Measurements from ENCODE around the gene KLHL40. TPM values are rescaled to one million over a fixed set of nuclear protein-coding genes. Genes with fewer than 3 reads are reported as not detected.
A peak's percentile ranks its signal among the peaks of the same experiment; 100 is the strongest.

KLHL40 gene
- total and polyA plus RNA-seq, 4 donors: 0.05 TPM; not detected in 3

GRCh38 chr3:42651248-42652091, 33.9 kb upstream of the KLHL40 start:
- DNase-seq (no peak), ATAC-seq (ENCODE audit: insufficient read depth, low FRiP score) (no peak)
- TF ChIP-seq CTCF (IDR thresholded peaks at IDR 0.05; ENCODE audit: control extremely low read depth, extremely low read depth): no peak
- H3K27me3 ChIP-seq (ENCODE audit: control insufficient read depth in 3 of 3, insufficient read depth in 3 of 3, low read length in 2 of 3): no peaks in the 10 kb centered on the region
- H3K9ac ChIP-seq (ENCODE audit: insufficient read depth in 1 of 2, low read length in 2 of 2): no peak overlapping the region
- H3K9me3 ChIP-seq (ENCODE audit: control insufficient read depth in 4 of 4, insufficient read depth in 3 of 4, low read length in 3 of 4): no peaks in the 10 kb centered on the region
- peaks cover 9 to 13% (median 13%) of the 10 kb centered on the region in 4 donors for H3K36me3 ChIP-seq (ENCODE audit: control insufficient read depth in 4 of 4, insufficient read depth in 4 of 4, low read length in 4 of 4)
- H3K4me3 ChIP-seq: no peak overlapping the region
- H3K27ac ChIP-seq (ENCODE audit: low read depth in 1 of 2, low read length in 1 of 2): no peak overlapping the region
- peaks cover 3 to 32% (median 23%) of the 10 kb centered on the region in 5 donors for H3K4me1 ChIP-seq (ENCODE audit: control insufficient read depth in 5 of 5, insufficient read depth in 5 of 5, low read length in 5 of 5)
- 86 to 90% methylated on average over 9 of the region's 9 CpGs for WGBS, 2 donors

- H3K4me3 ChIP-seq: no peak overlapping the region
- ATAC-seq (ENCODE audit: insufficient read depth, low FRiP score) (no peak), DNase-seq (peak in 1 of 3 donors; percentile 12)
- H3K9ac ChIP-seq (ENCODE audit: insufficient read depth in 1 of 2, low read length in 2 of 2): no peak overlapping the region
- H3K4me1 ChIP-seq (ENCODE audit: control insufficient read depth in 5 of 5, insufficient read depth in 5 of 5, low read length in 5 of 5): peaks cover 3 to 32% (median 23%) of the 10 kb centered on the region in 5 donors
- no peaks in the 10 kb centered on the region for H3K9me3 ChIP-seq (ENCODE audit: control insufficient read depth in 4 of 4, insufficient read depth in 3 of 4, low read length in 3 of 4)
- H3K36me3 ChIP-seq (ENCODE audit: control insufficient read depth in 4 of 4, insufficient read depth in 4 of 4, low read length in 4 of 4): peaks cover 6 to 8% (median 7%) of the 10 kb centered on the region in 4 donors
- peak overlapping the region in 1 of 2 donors; percentile 97 for H3K27ac ChIP-seq (ENCODE audit: low read depth in 1 of 2, low read length in 1 of 2)
- 58 to 86% methylated on average over 1 of the region's 1 CpG for WGBS, 2 donors
- H3K27me3 ChIP-seq (ENCODE audit: control insufficient read depth in 3 of 3, insufficient read depth in 3 of 3, low read length in 2 of 3): no peaks in the 10 kb centered on the region
- TF ChIP-seq CTCF (IDR thresholded peaks at IDR 0.05; ENCODE audit: control extremely low read depth, extremely low read depth): no peak
Observed at GRCh38 chr3:42652251-42652610, 33.1 kb upstream of the KLHL40 start.

- H3K9ac ChIP-seq (ENCODE audit: insufficient read depth in 1 of 2, low read length in 2 of 2): no peak overlapping the region
- ATAC-seq (ENCODE audit: insufficient read depth, low FRiP score): peak; percentile 80
Observed at GRCh38 chr3:42652611-42653302, 32.6 kb upstream of the KLHL40 start.

More at GRCh38 chr3:42652611-42653302, 32.6 kb upstream of the KLHL40 start:
- Histone ChIP-seq H3K9me3 (ENCODE audit: control insufficient read depth in 4 of 4, insufficient read depth in 3 of 4, low read length in 3 of 4) (no peaks in the 10 kb centered on the region), H3K36me3 (ENCODE audit: control insufficient read depth in 4 of 4, insufficient read depth in 4 of 4, low read length in 4 of 4) (peaks cover 2 to 4% (median 3%) of the 10 kb centered on the region in 4 donors), H3K4me3 (peak overlapping the region; percentile 75), H3K4me1 (ENCODE audit: control insufficient read depth in 5 of 5, insufficient read depth in 5 of 5, low read length in 5 of 5) (peaks cover 3 to 32% (median 23%) of the 10 kb centered on the region in 5 donors), H3K27ac (ENCODE audit: low read depth in 1 of 2, low read length in 1 of 2) (peak overlapping the region; percentile 75 to 97), H3K27me3 (ENCODE audit: control insufficient read depth in 3 of 3, insufficient read depth in 3 of 3, low read length in 2 of 3) (no peaks in the 10 kb centered on the region)
- WGBS, 2 donors: 30 to 32% methylated on average over 7 of the region's 7 CpGs
- DNase-seq: peak; percentile 35 to 52 (median 37)
- no peak for TF ChIP-seq CTCF (IDR thresholded peaks at IDR 0.05; ENCODE audit: control extremely low read depth, extremely low read depth)
